Neural cell (in vitro differentiated cells): ENCODE measurements around the gene ANXA1. TPM values are rescaled to one million over a fixed set of nuclear protein-coding genes. Genes with fewer than 3 reads are reported as not detected.

Source experiments
- H2AFZ ChIP-seq: fragments of 200-600, 300-800 bp; sonication (generic), shearing (Covaris generic); 2 replicates; pipeline ENCODE4 v1.6.0; 2014; ENCODE audit warnings: low read depth, mild to moderate bottlenecking, antibody characterized with exemption, low read length, moderate library complexity
- H3F3A ChIP-seq: fragments of 200-600 bp; shearing (Covaris generic); 2 replicates; pipeline ENCODE4 v1.6.1; 2016; ENCODE audit warnings: mild to moderate bottlenecking, moderate library complexity, mixed read lengths, antibody characterized with exemption, low read length; ENCODE audit not compliant: insufficient read depth, poor library complexity, severe bottlenecking
- H3K27ac ChIP-seq: fragments of 200-600, 300-800 bp; sonication (generic), shearing (Covaris generic); 2 replicates; pipeline ENCODE4 v1.5.1; 2014; ENCODE audit warnings: mild to moderate bottlenecking, low read length, moderate library complexity
- H3K27me3 ChIP-seq: fragments of 300-800, 200-600 bp; sonication (generic), shearing (Covaris generic); 2 replicates; pipeline ENCODE4 v1.6.0; 2014; ENCODE audit warnings: mild to moderate bottlenecking, low read depth, low read length, moderate library complexity; ENCODE audit not compliant: insufficient read depth
- H3K36me3 ChIP-seq: fragments of 300-800, 200-600 bp; sonication (generic), shearing (Covaris generic); 2 replicates; pipeline ENCODE4 v1.5.1; 2014; ENCODE audit warnings: mild to moderate bottlenecking, antibody characterized with exemption, low read length, moderate library complexity; ENCODE audit not compliant: insufficient read depth
- H3K4me2 ChIP-seq: fragments of 300-800, 200-600 bp; sonication (generic), shearing (Covaris generic); 2 replicates; pipeline ENCODE4 v1.6.0; 2014; ENCODE audit warnings: mild to moderate bottlenecking, low read length
- H3K4me3 ChIP-seq: fragments of 300-800, 200-600 bp; sonication (generic), shearing (Covaris generic); 2 replicates; pipeline ENCODE4 v1.5.1; 2014; ENCODE audit warnings: mild to moderate bottlenecking, low read length, moderate library complexity
- H3K79me2 ChIP-seq: fragments of 200-600 bp; shearing (Covaris generic); replicated peaks from 2 replicates; pipeline ENCODE4 v1.6.0; 2014; ENCODE audit warnings: mild to moderate bottlenecking, low read length, moderate library complexity; ENCODE audit not compliant: insufficient read depth
- H3K9ac ChIP-seq: fragments of 300-800, 200-600 bp; sonication (generic), shearing (Covaris generic); 2 replicates; pipeline ENCODE4 v1.6.1; 2016; ENCODE audit warnings: mild to moderate bottlenecking, low read length, mixed read lengths
- H3K9me2 ChIP-seq: fragments of 200-600 bp; shearing (Covaris generic); 2 replicates; pipeline ENCODE4 v1.6.1; 2016; ENCODE audit warnings: mild to moderate bottlenecking, low read length, mixed read lengths; ENCODE audit not compliant: insufficient read depth
- H3K9me3 ChIP-seq: fragments of 200-600, 300-800 bp; sonication (generic), shearing (Covaris generic); 2 replicates; pipeline ENCODE4 v1.6.1; 2016; ENCODE audit warnings: mild to moderate bottlenecking, mixed run types, low read length, moderate library complexity, mixed read lengths
- H4K20me1 ChIP-seq: fragments of 200-600 bp; shearing (Covaris generic); 2 replicates; pipeline ENCODE4 v1.6.1; 2016; ENCODE audit warnings: mild to moderate bottlenecking, mixed run types; ENCODE audit not compliant: insufficient read depth
- CTCF ChIP-seq: fragments of 450-650 bp; IDR thresholded peaks from 2 replicates; pipeline ENCODE4 v1.5.1; 2014; ENCODE audit warnings: antibody characterized with exemption, mild to moderate bottlenecking, moderate library complexity; ENCODE audit not compliant: poor library complexity, severe bottlenecking
- EP300 ChIP-seq: fragments of 450-650 bp; conservative IDR thresholded peaks from 2 replicates; pipeline ENCODE4 v1.6.1; 2014; ENCODE audit warnings: antibody characterized with exemption, mild to moderate bottlenecking, moderate library complexity; ENCODE audit not compliant: poor library complexity, severe bottlenecking
- EZH2 ChIP-seq: fragments of 200-600, 300-800 bp; shearing (Covaris generic), sonication (generic); IDR thresholded peaks from 2 replicates; pipeline ENCODE4 v1.6.1; 2014; ENCODE audit warnings: antibody characterized with exemption, low read length, borderline replicate concordance, mild to moderate bottlenecking; ENCODE audit not compliant: insufficient read depth, poor library complexity, severe bottlenecking
- MXI1 ChIP-seq: fragments of 450-650 bp; conservative IDR thresholded peaks from 2 replicates; pipeline ENCODE4 v1.6.1; 2014; ENCODE audit warnings: antibody characterized with exemption, mild to moderate bottlenecking; ENCODE audit not compliant: poor library complexity, severe bottlenecking
- POLR2AphosphoS5 ChIP-seq: IDR thresholded peaks from 2 replicates; pipeline ENCODE4 v1.6.1; 2012
- RAD21 ChIP-seq: fragments of 450-650 bp; conservative IDR thresholded peaks from 2 replicates; pipeline ENCODE4 v1.6.1; 2014; ENCODE audit warnings: antibody characterized with exemption, mild to moderate bottlenecking, moderate library complexity
- REST ChIP-seq: IDR thresholded peaks from 2 replicates; pipeline ENCODE4 v1.6.1; 2012; ENCODE audit warnings: borderline replicate concordance
- SMC3 ChIP-seq: fragments of 450-650 bp; conservative IDR thresholded peaks from 2 replicates; pipeline ENCODE4 v1.6.1; 2014; ENCODE audit warnings: antibody characterized with exemption, mild to moderate bottlenecking, moderate library complexity; ENCODE audit not compliant: poor library complexity
- TAF1 ChIP-seq: IDR thresholded peaks from 2 replicates; pipeline ENCODE4 v1.6.1; 2012; ENCODE audit warnings: low read depth
- polyA plus RNA-seq: library from polyadenylated mRNA; depleted of rRNA; stranded (reverse); fragments of >200 nt; gene quantifications from 2 replicates; pipeline ENCODE4 v1.2.3, GENCODE V29; 2014

The ANXA1 gene
- polyA plus RNA-seq, 1 donor from 2014 or later: 5.8 TPM

GRCh38 chr9:73215249-73215648, 63.6 kb downstream of the ANXA1 start:
- Histone ChIP-seq H3K9me2 (no peaks in the 10 kb centered on the region), H3K27ac (no peak overlapping the region), H3K36me3 (no peaks in the 10 kb centered on the region), H3F3A (no peaks in the 10 kb centered on the region), H3K4me3 (no peak overlapping the region), H2AFZ (no peak overlapping the region), H3K9me3 (no peaks in the 10 kb centered on the region), H3K27me3 (no peaks in the 10 kb centered on the region), H3K79me2 (no peaks in the 10 kb centered on the region), H4K20me1 (no peaks in the 10 kb centered on the region), H3K9ac (no peak overlapping the region), H3K4me2 (no peak overlapping the region)
- TF ChIP-seq EP300 (peak; percentile 11), EZH2 (no peak)

GRCh38 chr9:73216100-73216499, 64.4 kb downstream of the ANXA1 start:
- Histone ChIP-seq H3K4me3 (no peak overlapping the region), H3K4me2 (peak overlapping the region; percentile 21), H3K27me3 (no peaks in the 10 kb centered on the region), H3K9me2 (no peaks in the 10 kb centered on the region), H3K79me2 (no peaks in the 10 kb centered on the region), H2AFZ (no peak overlapping the region), H3F3A (no peaks in the 10 kb centered on the region), H3K36me3 (no peaks in the 10 kb centered on the region), H3K9ac (no peak overlapping the region), H3K9me3 (no peaks in the 10 kb centered on the region), H3K27ac (no peak overlapping the region), H4K20me1 (no peaks in the 10 kb centered on the region)
- TF ChIP-seq POLR2AphosphoS5: no peak
- no peak for TF ChIP-seq MXI1
- no peak for TF ChIP-seq SMC3
- TF ChIP-seq EP300: no peak
- no peak for TF ChIP-seq RAD21
- TF ChIP-seq TAF1: no peak
- TF ChIP-seq REST: no peak
- TF ChIP-seq CTCF: no peak
- no peak for TF ChIP-seq EZH2

Other genes with a start within 250 kb of the ANXA1 start
- gene ALDH1A1, start 198.8 kb upstream of the ANXA1 start, polyA plus RNA-seq: not detected in 2 replicates